ENCODE data around the gene TERT.
"Not testable (repeated sequence)": the region's sequence is repeated elsewhere in the genome, so short reads cannot be mapped to it uniquely, and the experiment has no call there.

TERT gene

GRCh38 chr5:1281038-1281882 lies 13.6 kb downstream of the TERT start:
- in situ Hi-C loops (cut with HindIII; ENCODE audit: low sequenced_read_pairs), result no loop called here

GRCh38 chr5:1280177-1281037 lies 14.5 kb downstream of the TERT start:
- in situ Hi-C loops (cut with HindIII; ENCODE audit: low sequenced_read_pairs), result no loop called here

- in situ Hi-C loops (cut with HindIII; ENCODE audit: low sequenced_read_pairs), result no loop called here
These were observed 15.3 kb downstream of the TERT start for GRCh38 chr5:1279443-1280151.

- in situ Hi-C loops (cut with HindIII; ENCODE audit: low sequenced_read_pairs), result no loop called here
These were observed 16.0 kb downstream of the TERT start for GRCh38 chr5:1278656-1279442.

GRCh38 chr5:1278216-1278615 lies 16.7 kb downstream of the TERT start:
- in situ Hi-C loops (cut with HindIII; ENCODE audit: low sequenced_read_pairs), result no loop called here

- in situ Hi-C loops (cut with HindIII; ENCODE audit: low sequenced_read_pairs), result no loop called here
These were observed 17.1 kb downstream of the TERT start for GRCh38 chr5:1277781-1278180.

GRCh38 chr5:1277331-1277730 lies 17.5 kb downstream of the TERT start:
- in situ Hi-C loops (cut with HindIII; ENCODE audit: low sequenced_read_pairs), result no loop called here

GRCh38 chr5:1276930-1277329 lies 17.9 kb downstream of the TERT start:
- in situ Hi-C loops (cut with HindIII; ENCODE audit: low sequenced_read_pairs), result no loop called here

GRCh38 chr5:1275397-1276391 lies 19.2 kb downstream of the TERT start:
- in situ Hi-C loops (cut with HindIII; ENCODE audit: low sequenced_read_pairs), result not testable (repeated sequence)

- in situ Hi-C loops (cut with HindIII; ENCODE audit: low sequenced_read_pairs), result no loop called here
These were observed 20.4 kb downstream of the TERT start for GRCh38 chr5:1274471-1274870.

- in situ Hi-C loops (cut with HindIII; ENCODE audit: low sequenced_read_pairs), result no loop called here
These were observed 21.1 kb downstream of the TERT start for GRCh38 chr5:1273745-1274144.

- in situ Hi-C loops (cut with HindIII; ENCODE audit: low sequenced_read_pairs), result no loop called here
These were observed 22.7 kb downstream of the TERT start for GRCh38 chr5:1272201-1272600.

GRCh38 chr5:1270933-1271914 lies 23.6 kb downstream of the TERT start:
- in situ Hi-C loops (cut with HindIII; ENCODE audit: low sequenced_read_pairs), result no loop called here

- in situ Hi-C loops (cut with HindIII; ENCODE audit: low sequenced_read_pairs), result no loop called here
These were observed 24.4 kb downstream of the TERT start for GRCh38 chr5:1270426-1270825.

GRCh38 chr5:1268666-1269065 lies 26.2 kb downstream of the TERT start:
- in situ Hi-C loops (cut with HindIII; ENCODE audit: low sequenced_read_pairs), result no loop called here

- in situ Hi-C loops (cut with HindIII; ENCODE audit: low sequenced_read_pairs), result no loop called here
These were observed 26.8 kb downstream of the TERT start for GRCh38 chr5:1268056-1268455.

GRCh38 chr5:1267464-1267863 lies 27.4 kb downstream of the TERT start:
- in situ Hi-C loops (cut with HindIII; ENCODE audit: low sequenced_read_pairs), result not testable (repeated sequence)

- in situ Hi-C loops (cut with HindIII; ENCODE audit: low sequenced_read_pairs), result no loop called here
These were observed 28.1 kb downstream of the TERT start for GRCh38 chr5:1266791-1267190.
